ENCODE measurements around the gene XXYLT1. TPM values are rescaled to one million over a fixed set of nuclear protein-coding genes. Genes with fewer than 3 reads are reported as not detected.

The XXYLT1 gene
- total and polyA plus RNA-seq, 9 of the 15 experiments (the other 6 are each of a cell fraction or from before 2014, with no cell fraction given), result 1.9 to 18.9 (median 15.0) TPM

GRCh38 chr3:195212033-195212748 lies 58.8 kb downstream of the XXYLT1 start (continued):
- TF ChIP-seq MGA (IDR thresholded peaks at IDR 0.05) (no peak), RBM34 (IDR thresholded peaks at IDR 0.05; ENCODE audit: borderline replicate concordance, insufficient read depth, low read length) (no peak), FIP1L1 (IDR thresholded peaks at IDR 0.05; ENCODE audit: low read depth, low read length, poor library complexity, severe bottlenecking) (no peak)

Data from K562 (cell line).